Measurements from ENCODE around the gene RBM4. TPM values are rescaled to one million over a fixed set of nuclear protein-coding genes. Genes with fewer than 3 reads are reported as not detected.
A peak's percentile ranks its signal among the peaks of the same experiment; 100 is the strongest.

Gene RBM4
- total and polyA plus RNA-seq, 2 of the 4 experiments (the other 2 are of a cell fraction), result 165 to 198 TPM

- dilution Hi-C loops (cut with HindIII; ENCODE audit: low sequenced_read_pairs, unreplicated experiment), result no loop called here
- H3K4me3 ChIP-seq (ENCODE audit: insufficient read depth, low read depth, low read length), result no peak overlapping the region
- no peak overlapping the region for H3K18ac ChIP-seq (ENCODE audit: low read depth, low read length)
- H2AK9ac ChIP-seq (replicated peaks; ENCODE audit: low read depth, low read length, poor library complexity), result peak overlapping the region; percentile 15
- peak overlapping the region in 1 of 2 experiments; percentile 35; a peak in 1 of 4 replicates for H4K8ac ChIP-seq (ENCODE audit: low read depth in 2 of 2, low read length in 2 of 2)
- H3K14ac ChIP-seq (replicated peaks; ENCODE audit: low read depth, low read length), result no peak overlapping the region
- H4K5ac ChIP-seq (ENCODE audit: low read depth, low read length), result no peak overlapping the region
- in situ Hi-C loops (cut with MboI; ENCODE audit: low sequenced_read_pairs), result no loop called here
- H3K27ac ChIP-seq (ENCODE audit: insufficient read depth, low read length), result no peak overlapping the region
- H3K4ac ChIP-seq (ENCODE audit: low read depth, low read length), result no peak overlapping the region
- H3K9me1 ChIP-seq (ENCODE audit: insufficient read depth, low read length), result peaks cover 8% of the 10 kb centered on the region; the same call in 1 of the 2 replicates
- H4K91ac ChIP-seq (ENCODE audit: insufficient read depth, low read depth, low read length), result no peak overlapping the region
- H2AK5ac ChIP-seq (ENCODE audit: low read depth, low read length), result no peak overlapping the region
- peaks cover 45 to 72% of the 10 kb centered on the region in 2 experiments for H3K79me1 ChIP-seq (ENCODE audit: low read depth in 1 of 2, low read length in 2 of 2)
- H2AFZ ChIP-seq (replicated peaks; ENCODE audit: low read length, poor library complexity), result no peak overlapping the region
- H3K4me2 ChIP-seq (ENCODE audit: low read depth, low read length), result no peak overlapping the region
- no peaks in the 10 kb centered on the region for H3K27me3 ChIP-seq (ENCODE audit: control insufficient read depth, insufficient read depth, low read length)
- intact Hi-C loops (cut with micrococcal nuclease), result no loop called here
- H3K23ac ChIP-seq (ENCODE audit: low read depth, low read length), result no peak overlapping the region; the same call in 1 of the 2 replicates
- ATAC-seq (ENCODE audit: low read depth) (no peak), DNase-seq (no peak)
- H4K20me1 ChIP-seq (ENCODE audit: insufficient read depth, low read length), result peaks cover 45% of the 10 kb centered on the region
- whole genome bisulfite sequencing, 2 experiments (ENCODE audit: extremely low coverage in 2 of 2, insufficient read length in 1 of 2), result 100% methylated on average over 4 of the region's 7 CpGs; no CpG with 5 or more reads in 1 of the 2 experiments
- ChIA-PET POLR2A (ENCODE audit: unreplicated experiment) (no interaction called here), CTCF (no interaction called here)
- H3K36me3 ChIP-seq (ENCODE audit: control insufficient read depth, insufficient read depth, low read length), result peaks cover 41% of the 10 kb centered on the region
- H3K56ac ChIP-seq (ENCODE audit: extremely low read depth, insufficient read depth, low read length), result no peak overlapping the region
- no peaks in the 10 kb centered on the region for H3K4me1 ChIP-seq (ENCODE audit: control insufficient read depth, insufficient read depth, low read length)
- H2BK120ac ChIP-seq (ENCODE audit: low read depth, low read length), result no peak overlapping the region
- no peak overlapping the region for H3K9ac ChIP-seq (ENCODE audit: low read depth, low read length)
- no peak for TF ChIP-seq CEBPB (IDR thresholded peaks at IDR 0.05; ENCODE audit: low read depth, low read length)
- no peak for TF ChIP-seq POLR2A (IDR thresholded peaks at IDR 0.05; ENCODE audit: low read depth, low read length)
- no peak for TF ChIP-seq MAFK (IDR thresholded peaks at IDR 0.05; ENCODE audit: low read depth, low read length)
- TF ChIP-seq USF2 (IDR thresholded peaks at IDR 0.05; ENCODE audit: low read depth, low read length), result no peak
- TF ChIP-seq MAZ (IDR thresholded peaks at IDR 0.05; ENCODE audit: borderline replicate concordance, low read depth, low read length), result no peak
- TF ChIP-seq RFX5 (IDR thresholded peaks at IDR 0.05; ENCODE audit: low read depth, low read length), result no peak
- TF ChIP-seq SMC3 (IDR thresholded peaks at IDR 0.05; ENCODE audit: low read depth, low read length), result no peak
- no peak for TF ChIP-seq RCOR1 (IDR thresholded peaks at IDR 0.05; ENCODE audit: insufficient replicate concordance, low read length)
- TF ChIP-seq CTCF (conservative IDR thresholded peaks at IDR 0.05; ENCODE audit: low read depth, low read length), result no peak
- no peak for TF ChIP-seq RAD21 (IDR thresholded peaks at IDR 0.05; ENCODE audit: low read length)
- no peak for TF ChIP-seq BHLHE40 (IDR thresholded peaks at IDR 0.05; ENCODE audit: low read depth, low read length)
- TF ChIP-seq MXI1 (IDR thresholded peaks at IDR 0.05; ENCODE audit: borderline replicate concordance, low read depth, low read length), result no peak
- TF ChIP-seq CHD1 (IDR thresholded peaks at IDR 0.05; ENCODE audit: low read depth, low read length), result no peak
- no peaks in the 10 kb centered on the region for H3K9me3 ChIP-seq (ENCODE audit: control insufficient read depth, insufficient read depth, low read length)
- no peak overlapping the region for H2BK5ac ChIP-seq (ENCODE audit: low read depth, low read length, poor library complexity, severe bottlenecking)
- no peak overlapping the region for H2BK15ac ChIP-seq (ENCODE audit: low read depth, low read length)
- H2BK20ac ChIP-seq (ENCODE audit: low read depth, low read length), result no peak overlapping the region
- TSS peak; percentile 10 for BruUV-seq (replicated peaks)
These were observed 14.1 kb downstream of the RBM4 start for GRCh38 chr11:66652651-66653050.
